ENCODE results near the gene PMEPA1. TPM values are rescaled to one million over a fixed set of nuclear protein-coding genes. Genes with fewer than 3 reads are reported as not detected.

Gene PMEPA1
- total RNA-seq, 2 experiments from 2014 or later, result 1.4 to 3.7 TPM

DNA sequence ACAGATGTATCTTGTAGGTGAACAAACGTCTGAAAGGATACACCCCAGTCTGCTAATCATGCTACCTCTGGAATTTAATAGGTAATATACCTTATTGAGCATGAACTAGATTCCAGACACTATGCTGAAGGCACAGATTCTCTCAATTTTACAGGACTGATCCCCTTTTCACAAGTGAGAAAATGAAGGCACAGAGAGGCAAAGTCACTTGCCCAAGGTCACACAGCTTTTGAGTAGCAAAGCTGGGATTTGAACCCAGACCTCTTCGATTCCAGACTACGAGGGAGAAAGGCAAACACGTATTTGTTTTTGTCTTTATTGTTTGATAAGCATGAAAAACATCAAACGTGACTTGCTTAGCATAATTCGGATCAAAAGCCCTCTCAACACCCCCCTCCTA is 34.4 kb upstream of the PMEPA1 start:
- no peak overlapping the region for H3K4me2 ChIP-seq (ENCODE audit: low read length)
- TF ChIP-seq EZH2phosphoT487 (IDR thresholded peaks at IDR 0.05; ENCODE audit: borderline replicate concordance, low read depth, low read length), result no peak
- TF ChIP-seq, protein P1, sequence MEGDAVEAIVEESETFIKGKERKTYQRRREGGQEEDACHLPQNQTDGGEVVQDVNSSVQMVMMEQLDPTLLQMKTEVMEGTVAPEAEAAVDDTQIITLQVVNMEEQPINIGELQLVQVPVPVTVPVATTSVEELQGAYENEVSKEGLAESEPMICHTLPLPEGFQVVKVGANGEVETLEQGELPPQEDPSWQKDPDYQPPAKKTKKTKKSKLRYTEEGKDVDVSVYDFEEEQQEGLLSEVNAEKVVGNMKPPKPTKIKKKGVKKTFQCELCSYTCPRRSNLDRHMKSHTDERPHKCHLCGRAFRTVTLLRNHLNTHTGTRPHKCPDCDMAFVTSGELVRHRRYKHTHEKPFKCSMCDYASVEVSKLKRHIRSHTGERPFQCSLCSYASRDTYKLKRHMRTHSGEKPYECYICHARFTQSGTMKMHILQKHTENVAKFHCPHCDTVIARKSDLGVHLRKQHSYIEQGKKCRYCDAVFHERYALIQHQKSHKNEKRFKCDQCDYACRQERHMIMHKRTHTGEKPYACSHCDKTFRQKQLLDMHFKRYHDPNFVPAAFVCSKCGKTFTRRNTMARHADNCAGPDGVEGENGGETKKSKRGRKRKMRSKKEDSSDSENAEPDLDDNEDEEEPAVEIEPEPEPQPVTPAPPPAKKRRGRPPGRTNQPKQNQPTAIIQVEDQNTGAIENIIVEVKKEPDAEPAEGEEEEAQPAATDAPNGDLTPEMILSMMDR (conservative IDR thresholded peaks at IDR 0.05; ENCODE audit: low read length), result no peak
- H3K27ac ChIP-seq (ENCODE audit: low read depth, low read length, poor library complexity, severe bottlenecking), result no peak overlapping the region
- H3K36me3 ChIP-seq (ENCODE audit: insufficient read depth, low read length), result no peaks in the 10 kb centered on the region
- no TSS peak for BruUV-seq (replicated peaks)
- no peak overlapping the region for H2AFZ ChIP-seq (ENCODE audit: low read length)
- no peak overlapping the region for H3K4me3 ChIP-seq (ENCODE audit: low read depth, low read length, poor library complexity, severe bottlenecking)
- H4K20me1 ChIP-seq (ENCODE audit: insufficient read depth, low read length), result no peaks in the 10 kb centered on the region
- H3K79me2 ChIP-seq (ENCODE audit: insufficient read depth, low read depth, low read length), result no peaks in the 10 kb centered on the region
- CTCF ChIA-PET (ENCODE audit: unreplicated experiment), result no interaction called here
- POLR2A ChIA-PET, result no interaction called here
- H3K4me1 ChIP-seq (ENCODE audit: insufficient read depth, low read length, poor library complexity, severe bottlenecking), result no peaks in the 10 kb centered on the region
- H3K9me3 ChIP-seq (ENCODE audit: low read length), result no peaks in the 10 kb centered on the region
- DNase-seq (ENCODE audit: low spot score), result no peak
- intact Hi-C loops (cut with micrococcal nuclease; ENCODE audit: unreplicated experiment), result no loop called here
- H3K9me2 ChIP-seq (ENCODE audit: insufficient read depth, low read length), result no peaks in the 10 kb centered on the region

DNA sequence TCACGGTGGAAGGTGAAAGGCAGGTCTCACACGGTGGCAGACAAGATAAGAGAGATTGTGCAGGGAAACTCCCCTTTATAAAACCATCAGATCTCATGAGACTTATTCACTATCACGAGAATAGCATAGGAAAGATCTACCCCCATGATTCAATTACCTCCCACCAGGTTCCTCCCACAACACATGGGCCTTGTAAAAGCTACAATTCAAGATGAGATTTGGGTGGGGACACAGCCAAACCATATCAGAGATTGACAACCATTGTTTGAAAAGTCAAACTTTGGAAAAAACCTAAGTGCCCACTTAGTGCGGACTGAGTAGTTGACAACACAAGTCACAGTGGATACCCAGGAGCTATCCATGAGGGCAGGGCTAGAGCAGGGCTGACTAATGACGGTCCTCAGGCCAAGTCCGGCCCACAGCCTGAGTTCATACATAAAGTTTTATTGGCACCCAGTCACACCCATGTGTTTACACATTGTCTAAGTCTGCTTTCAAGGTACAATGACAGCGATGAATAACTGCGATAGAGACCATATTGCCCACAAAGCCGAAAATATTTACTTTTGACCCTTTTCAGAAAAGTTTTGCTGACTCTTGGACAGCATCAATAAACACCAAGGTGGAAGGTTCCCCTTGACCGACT is 33.8 kb upstream of the PMEPA1 start:
- Histone ChIP-seq H3K4me3 (ENCODE audit: low read depth, low read length, poor library complexity, severe bottlenecking) (no peak overlapping the region), H3K4me1 (ENCODE audit: insufficient read depth, low read length, poor library complexity, severe bottlenecking) (no peaks in the 10 kb centered on the region), H3K9me2 (ENCODE audit: insufficient read depth, low read length) (no peaks in the 10 kb centered on the region), H4K20me1 (ENCODE audit: insufficient read depth, low read length) (no peaks in the 10 kb centered on the region), H3K4me2 (ENCODE audit: low read length) (no peak overlapping the region), H3K9me3 (ENCODE audit: low read length) (no peaks in the 10 kb centered on the region), H3K36me3 (ENCODE audit: insufficient read depth, low read length) (no peaks in the 10 kb centered on the region), H3K27ac (ENCODE audit: low read depth, low read length, poor library complexity, severe bottlenecking) (no peak overlapping the region), H2AFZ (ENCODE audit: low read length) (no peak overlapping the region), H3K79me2 (ENCODE audit: insufficient read depth, low read depth, low read length) (no peaks in the 10 kb centered on the region)
- ChIA-PET POLR2A (no interaction called here), CTCF (ENCODE audit: unreplicated experiment) (no interaction called here)
- no peak for TF ChIP-seq EZH2phosphoT487 (IDR thresholded peaks at IDR 0.05; ENCODE audit: borderline replicate concordance, low read depth, low read length)
- TF ChIP-seq, protein P1 (conservative IDR thresholded peaks at IDR 0.05; ENCODE audit: low read length), result no peak
- no peak for DNase-seq (ENCODE audit: low spot score)
- intact Hi-C loops (cut with micrococcal nuclease; ENCODE audit: unreplicated experiment), result no loop called here
- BruUV-seq (replicated peaks), result no TSS peak

- Histone ChIP-seq H3K4me2 (ENCODE audit: low read length) (no peak overlapping the region), H3K36me3 (ENCODE audit: insufficient read depth, low read length) (no peaks in the 10 kb centered on the region), H4K20me1 (ENCODE audit: insufficient read depth, low read length) (no peaks in the 10 kb centered on the region), H3K79me2 (ENCODE audit: insufficient read depth, low read depth, low read length) (no peaks in the 10 kb centered on the region), H3K27ac (ENCODE audit: low read depth, low read length, poor library complexity, severe bottlenecking) (no peak overlapping the region), H2AFZ (ENCODE audit: low read length) (no peak overlapping the region), H3K9me3 (ENCODE audit: low read length) (no peaks in the 10 kb centered on the region), H3K9me2 (ENCODE audit: insufficient read depth, low read length) (no peaks in the 10 kb centered on the region), H3K4me3 (ENCODE audit: low read depth, low read length, poor library complexity, severe bottlenecking) (no peak overlapping the region), H3K4me1 (ENCODE audit: insufficient read depth, low read length, poor library complexity, severe bottlenecking) (no peaks in the 10 kb centered on the region)
- no peak for DNase-seq (ENCODE audit: low spot score)
- intact Hi-C loops (cut with micrococcal nuclease; ENCODE audit: unreplicated experiment), result no loop called here
- no peak for TF ChIP-seq EZH2phosphoT487 (IDR thresholded peaks at IDR 0.05; ENCODE audit: borderline replicate concordance, low read depth, low read length)
- TF ChIP-seq, protein P1 (conservative IDR thresholded peaks at IDR 0.05; ENCODE audit: low read length), result no peak
- CTCF ChIA-PET (ENCODE audit: unreplicated experiment), result no interaction called here
- no TSS peak for BruUV-seq (replicated peaks)
- POLR2A ChIA-PET, result no interaction called here
Observed at GRCh38 chr20:57742507-57743181, 32.8 kb upstream of the PMEPA1 start.

Data from OCI-LY7 (cell line).